Stomach (tissue), 9 donors: ENCODE data around the gene GPRC5C. TPM values are rescaled to one million over a fixed set of nuclear protein-coding genes. Genes with fewer than 3 reads are reported as not detected.
A peak's percentile ranks its signal among the peaks of the same experiment; 100 is the strongest.

ENCODE experiments used
- DNase-seq, 2 donors: peaks; one replicate each; pipeline versions ENCODE4 v3.0.0 to v3.0.0-alpha.2; 2013 to 2019
- H3K27ac ChIP-seq, 5 donors: fragments of 200-600 bp in 4 of 5; sonication (generic) in 4 of 5; one replicate each; pipeline ENCODE4 v1.5.1; 2013 to 2019; ENCODE audit warnings: mild to moderate bottlenecking in 1 of 5, moderate library complexity in 1 of 5
- H3K27me3 ChIP-seq, 3 donors: fragments of 200-600 bp; sonication (generic); one replicate each; pipeline ENCODE4 v1.5.1; 2017 to 2019; ENCODE audit warnings: mixed run types in 1 of 3
- H3K36me3 ChIP-seq, 4 donors: fragments of 200-600 bp; sonication (generic); 1 replicate in 3 of 4; 2 replicates in 1 of 4; pipeline ENCODE4 v1.5.1; 2016 to 2019
- H3K4me1 ChIP-seq, 4 donors: fragments of 200-600 bp; sonication (generic); one replicate each; pipeline ENCODE4 v1.5.1; 2016 to 2019
- H3K4me3 ChIP-seq, 4 donors: fragments of 200-600 bp; sonication (generic) in 3 of 4; one replicate each; pipeline ENCODE4 v1.5.1; 2016 to 2019; ENCODE audit warnings: mild to moderate bottlenecking in 1 of 4
- H3K9me3 ChIP-seq, 4 donors: fragments of 200-600 bp; sonication (generic); one replicate each; pipeline ENCODE4 v1.5.1; 2016 to 2019
- EP300 ChIP-seq: sonication (generic); formaldehyde crosslinking; IDR thresholded peaks from one replicate; pipeline ENCODE4 v1.6.1; 2017; ENCODE audit warnings: antibody characterized with exemption
- POLR2A ChIP-seq, 4 donors: fragments of 450-650 bp; IDR thresholded peaks; one replicate each; pipeline ENCODE4 v1.6.1; 2016; ENCODE audit warnings: antibody characterized with exemption in 4 of 4, control low read depth in 2 of 4, mild to moderate bottlenecking in 1 of 4, moderate library complexity in 1 of 4
- POLR2AphosphoS5 ChIP-seq, 3 donors: sonication (generic); formaldehyde crosslinking; IDR thresholded peaks; one replicate each; pipeline ENCODE4 v1.6.1; 2016; ENCODE audit warnings: antibody characterized with exemption in 3 of 3
- WGBS, 5 donors: extraction: QIAGEN DNeasy Blood & Tissue Kit in 3 of 5; methylation state at CpG; one replicate each; pipeline versions ENCODE4 v1.1.5 to v1.1.7; 2013 to 2018; 5-methylcytosine and 5-hydroxymethylcytosine counted together
- intact Hi-C: fragments of 100-400 bp; cut with DNase I; formaldehyde crosslinking; loops from one replicate; pipeline ENCODE4 v1.15.1; 2023; ENCODE audit warnings: low total_unique reads
- polyA plus RNA-seq, 3 donors: library from polyadenylated mRNA; stranded (reverse); fragments of 200-250 nt; gene quantifications; one replicate each; pipeline ENCODE4 v1.2.3, GENCODE V29; 2013
- total RNA-seq, 5 donors: library from RNA; depleted of rRNA; stranded (reverse); fragments of >200 nt; gene quantifications; one replicate each; pipeline versions ENCODE4 v1.1.0 to v1.2.3, GENCODE V29; 2014 to 2016
- TF ChIP-seq, protein P1 (sequence below), 7 experiments: fragments of 450-650 bp in 4 of 7; fragments of 200-600 bp in 3 of 7; sonication (generic) in 3 of 7; IDR thresholded peaks; one replicate each; pipeline ENCODE4 v1.5.1; 2016 to 2019; ENCODE audit warnings: antibody characterized with exemption in 7 of 7, control low read depth in 2 of 7, mild to moderate bottlenecking in 1 of 7
- donor health status: healthy with polysubstance abuse.
- donor health status: Bipolar disorder and iron deficiency.
- donor health status: healthy.

Gene GPRC5C
- total and polyA plus RNA-seq, 8 donors: 66.5 to 321 (median 129) TPM

DNA sequence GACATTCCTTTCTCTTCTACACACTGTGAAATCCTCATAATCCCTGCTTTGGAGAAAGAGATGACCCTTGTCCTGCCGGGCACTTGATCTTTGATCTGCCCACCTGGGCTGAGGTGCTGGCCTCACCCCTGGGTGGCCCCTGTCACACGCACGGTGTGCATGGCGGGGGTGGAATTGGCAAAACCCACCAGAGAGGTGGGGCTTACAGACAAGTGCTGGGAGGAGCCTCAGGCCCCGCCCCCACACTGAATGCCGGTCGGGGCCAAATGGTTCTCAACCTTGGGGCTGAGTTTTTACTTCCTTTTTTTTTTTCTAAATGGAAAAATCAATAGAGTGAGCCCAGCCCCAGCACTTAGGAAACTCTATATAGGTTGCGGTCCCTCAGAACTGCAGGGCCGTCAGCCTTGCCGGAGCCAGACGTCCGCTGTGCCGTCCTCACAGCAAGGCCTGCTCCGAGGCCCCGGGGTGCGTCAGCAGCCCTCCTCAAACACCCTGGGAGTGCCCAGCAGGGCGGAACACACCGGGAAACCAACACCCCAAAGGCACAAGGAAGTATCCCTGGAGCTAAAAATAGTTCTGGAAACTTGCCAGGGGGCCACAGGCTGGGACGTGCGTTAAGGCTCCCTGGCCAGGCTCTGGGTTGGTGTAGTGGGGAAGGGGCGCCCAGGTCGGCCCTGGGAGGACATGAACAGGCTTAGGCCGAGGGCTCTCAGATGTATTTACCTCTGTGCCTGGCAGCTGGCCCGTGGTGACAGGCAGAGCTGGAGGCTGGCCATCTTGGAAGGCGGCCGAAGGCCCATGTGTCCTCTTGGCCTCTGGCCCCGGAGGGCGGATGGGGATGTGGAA, 11.0 kb downstream of the GPRC5C start:
- TF ChIP-seq EP300 (peak; percentile 13), POLR2A (IDR thresholded peaks at IDR 0.05) (peak in 1 of 4 donors; percentile 29), POLR2AphosphoS5 (IDR thresholded peaks at IDR 0.05) (peak; percentile 0 to 95 (median 88))
- TF ChIP-seq, protein P1, sequence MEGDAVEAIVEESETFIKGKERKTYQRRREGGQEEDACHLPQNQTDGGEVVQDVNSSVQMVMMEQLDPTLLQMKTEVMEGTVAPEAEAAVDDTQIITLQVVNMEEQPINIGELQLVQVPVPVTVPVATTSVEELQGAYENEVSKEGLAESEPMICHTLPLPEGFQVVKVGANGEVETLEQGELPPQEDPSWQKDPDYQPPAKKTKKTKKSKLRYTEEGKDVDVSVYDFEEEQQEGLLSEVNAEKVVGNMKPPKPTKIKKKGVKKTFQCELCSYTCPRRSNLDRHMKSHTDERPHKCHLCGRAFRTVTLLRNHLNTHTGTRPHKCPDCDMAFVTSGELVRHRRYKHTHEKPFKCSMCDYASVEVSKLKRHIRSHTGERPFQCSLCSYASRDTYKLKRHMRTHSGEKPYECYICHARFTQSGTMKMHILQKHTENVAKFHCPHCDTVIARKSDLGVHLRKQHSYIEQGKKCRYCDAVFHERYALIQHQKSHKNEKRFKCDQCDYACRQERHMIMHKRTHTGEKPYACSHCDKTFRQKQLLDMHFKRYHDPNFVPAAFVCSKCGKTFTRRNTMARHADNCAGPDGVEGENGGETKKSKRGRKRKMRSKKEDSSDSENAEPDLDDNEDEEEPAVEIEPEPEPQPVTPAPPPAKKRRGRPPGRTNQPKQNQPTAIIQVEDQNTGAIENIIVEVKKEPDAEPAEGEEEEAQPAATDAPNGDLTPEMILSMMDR (IDR thresholded peaks at IDR 0.05): no peak
- WGBS, 5 donors: 7 to 14% (median 9%) methylated on average over 28 of the region's 28 CpGs
- intact Hi-C loops: no loop called here
- peaks cover 0 to 4% (median under 1%) of the 10 kb centered on the region in 4 donors for H3K9me3 ChIP-seq
- H3K36me3 ChIP-seq: peaks cover 16 to 46% (median 31%) of the 10 kb centered on the region in 4 donors
- peaks cover 69 to 90% (median 81%) of the 10 kb centered on the region in 4 donors for H3K4me1 ChIP-seq
- H3K4me3 ChIP-seq: peak overlapping the region; percentile 13 to 27 (median 23)
- no peaks in the 10 kb centered on the region for H3K27me3 ChIP-seq
- peak; percentile 95 to 96 for DNase-seq
- H3K27ac ChIP-seq: peak overlapping the region; percentile 82 to 99 (median 95)

DNA sequence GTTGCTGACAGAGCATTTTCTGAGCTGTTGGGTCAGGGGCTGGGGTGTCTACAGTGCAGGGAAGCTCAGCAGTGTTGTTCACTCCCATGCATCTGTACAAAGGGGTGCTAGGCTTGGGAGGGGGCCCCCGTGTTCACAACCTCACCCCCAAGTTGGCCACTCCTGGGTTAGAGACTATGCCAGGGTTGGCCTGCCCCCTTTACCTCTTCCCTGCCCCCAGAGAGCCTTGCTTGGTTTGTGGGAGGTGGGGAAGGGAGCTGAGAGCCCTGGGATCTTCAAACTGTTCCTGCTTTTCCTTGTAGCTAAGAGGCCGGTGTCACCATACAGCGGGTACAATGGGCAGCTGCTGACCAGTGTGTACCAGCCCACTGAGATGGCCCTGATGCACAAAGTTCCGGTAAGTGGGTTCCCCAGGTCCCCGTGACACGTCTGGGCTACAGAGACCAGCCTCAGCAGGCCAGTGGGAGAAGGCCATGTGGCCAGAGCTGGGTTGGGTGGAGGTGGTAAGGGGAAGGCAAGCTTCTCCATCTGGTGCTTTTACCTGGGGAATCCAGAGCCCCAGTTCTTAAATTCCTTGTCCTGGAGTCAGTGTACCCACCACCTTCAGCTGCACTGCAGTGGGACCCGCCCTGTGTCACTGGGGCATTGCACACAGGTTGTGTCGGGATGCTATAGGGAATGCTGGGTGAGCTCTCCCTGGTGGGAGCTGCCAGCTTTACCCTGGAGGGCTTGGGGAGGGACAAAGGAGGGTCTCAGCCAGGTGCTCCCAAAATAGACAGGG, 11.8 kb downstream of the GPRC5C start:
- DNase-seq: no peak
- H3K9me3 ChIP-seq: no peaks in the 10 kb centered on the region
- peaks cover 19 to 48% (median 36%) of the 10 kb centered on the region in 4 donors for H3K36me3 ChIP-seq
- H3K4me3 ChIP-seq: peak overlapping the region in 3 of 4 donors; percentile 13 to 27 (median 22)
- WGBS, 5 donors: 29 to 54% (median 42%) methylated on average over 8 of the region's 8 CpGs
- H3K27ac ChIP-seq: peak overlapping the region; percentile 82 to 99 (median 95)
- TF ChIP-seq, protein P1 (IDR thresholded peaks at IDR 0.05): no peak
- TF ChIP-seq POLR2A (IDR thresholded peaks at IDR 0.05) (no peak), EP300 (no peak), POLR2AphosphoS5 (IDR thresholded peaks at IDR 0.05) (no peak)
- no peaks in the 10 kb centered on the region for H3K27me3 ChIP-seq
- H3K4me1 ChIP-seq: peaks cover 72 to 94% (median 81%) of the 10 kb centered on the region in 4 donors
- intact Hi-C loops: no loop called here

DNA sequence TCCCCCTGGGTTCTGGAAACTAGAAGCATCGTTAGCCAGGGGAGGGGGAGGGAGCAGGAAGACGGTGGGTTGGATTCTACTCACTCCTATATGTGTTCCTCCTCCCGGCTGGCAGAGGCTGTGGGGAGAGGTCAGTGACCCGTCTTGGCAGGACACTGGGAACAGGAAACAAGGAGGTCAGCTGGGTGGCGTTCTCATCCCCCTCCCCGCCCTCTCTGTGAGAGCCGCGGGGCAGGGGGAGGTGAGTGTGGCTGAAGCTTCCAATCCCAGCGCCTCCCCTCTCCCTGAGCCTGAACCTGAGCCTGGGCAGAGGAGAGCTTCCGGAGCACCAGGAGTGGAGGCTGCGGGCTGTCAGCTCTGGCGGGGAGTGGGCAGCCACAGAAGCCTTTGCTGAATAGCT, 12.5 kb downstream of the GPRC5C start:
- Histone ChIP-seq H3K4me3 (peak overlapping the region in 1 of 4 donors; percentile 27), H3K9me3 (no peaks in the 10 kb centered on the region), H3K4me1 (peaks cover 72 to 92% (median 81%) of the 10 kb centered on the region in 4 donors), H3K36me3 (peaks cover 25 to 55% (median 41%) of the 10 kb centered on the region in 4 donors), H3K27me3 (no peaks in the 10 kb centered on the region), H3K27ac (peak overlapping the region; percentile 82 to 99 (median 95))
- intact Hi-C loops: no loop called here
- WGBS, 5 donors: 19 to 48% (median 22%) methylated on average over 10 to 12 of the region's 12 CpGs
- peak; percentile 61 to 89 for DNase-seq
- TF ChIP-seq POLR2AphosphoS5 (IDR thresholded peaks at IDR 0.05) (peak in 2 of 3 donors; percentile 39 to 62), POLR2A (IDR thresholded peaks at IDR 0.05) (no peak)

DNA sequence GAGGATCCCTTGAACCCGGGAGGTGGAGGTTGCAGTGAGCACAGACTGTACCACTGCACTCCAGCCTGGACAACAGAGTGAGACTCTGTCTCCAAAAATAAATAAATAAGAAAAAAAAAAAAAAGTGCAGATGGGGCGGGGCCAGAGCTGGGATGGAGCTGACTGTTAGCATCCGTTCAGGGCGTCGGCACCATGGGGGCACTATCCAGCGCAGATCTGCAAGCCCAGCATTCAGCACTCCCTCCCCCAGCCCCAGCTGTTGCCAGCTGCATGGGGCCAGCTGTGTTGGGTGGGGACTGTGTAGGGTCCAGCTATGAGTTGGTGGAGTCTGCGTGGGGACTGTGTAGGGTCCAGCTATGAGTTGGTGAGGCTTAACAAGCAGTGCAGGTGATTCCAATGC, 13.3 kb downstream of the GPRC5C start:
- no peak for DNase-seq
- no peaks in the 10 kb centered on the region for H3K9me3 ChIP-seq
- H3K4me3 ChIP-seq: no peak overlapping the region
- 40 to 62% (median 53%) methylated on average over 7 of the region's 7 CpGs for WGBS, 5 donors
- TF ChIP-seq POLR2A (IDR thresholded peaks at IDR 0.05) (no peak), EP300 (no peak), POLR2AphosphoS5 (IDR thresholded peaks at IDR 0.05) (no peak)
- TF ChIP-seq, protein P1 (IDR thresholded peaks at IDR 0.05): no peak
- no peaks in the 10 kb centered on the region for H3K27me3 ChIP-seq
- H3K27ac ChIP-seq: peak overlapping the region; percentile 82 to 99 (median 95)
- peaks cover 18 to 55% (median 39%) of the 10 kb centered on the region in 4 donors for H3K36me3 ChIP-seq
- intact Hi-C loops: no loop called here
- H3K4me1 ChIP-seq: peaks cover 72 to 85% (median 79%) of the 10 kb centered on the region in 4 donors
